SK-N-SH treated with all-trans-retinoic acid at 6 μM for 48 hours (cell line): ENCODE data around the gene GCNA.

Experiments
- CREB5 ChIP-seq: fragments of 250-450 bp; sonication (Bioruptor Pico); IDR thresholded peaks from 2 replicates; pipeline ENCODE4 v1.5.1; 2020; ENCODE audit warnings: low read depth, mild to moderate bottlenecking, moderate library complexity
- ESRRG ChIP-seq: fragments of 250-450 bp; sonication (Bioruptor Pico); IDR thresholded peaks from 2 replicates; pipeline ENCODE4 v1.6.1; 2021; ENCODE audit warnings: mild to moderate bottlenecking
- GLIS3 ChIP-seq: fragments of 250-450 bp; sonication (Bioruptor Pico); IDR thresholded peaks from 2 replicates; pipeline ENCODE4 v1.5.0; 2020; ENCODE audit warnings: mild to moderate bottlenecking, moderate library complexity
- ISL1 ChIP-seq: fragments of 250-450 bp; sonication (Bioruptor Pico); IDR thresholded peaks from 2 replicates; pipeline ENCODE4 v2.1.2; 2022; ENCODE audit warnings: mild to moderate bottlenecking, moderate library complexity
- ZC3H10 ChIP-seq: fragments of 250-450 bp; sonication (Bioruptor Pico); IDR thresholded peaks from 2 replicates; pipeline ENCODE4 v1.5.1; 2021; ENCODE audit warnings: mild to moderate bottlenecking, moderate library complexity
- ZFP30 ChIP-seq: fragments of 450-650 bp; formaldehyde crosslinking; IDR thresholded peaks from 2 replicates; pipeline ENCODE4 v1.5.0; 2022; ENCODE audit warnings: mild to moderate bottlenecking, moderate library complexity
- TF ChIP-seq, protein P1 (sequence below): fragments of 250-450 bp; sonication (Bioruptor Pico); IDR thresholded peaks from 2 replicates; pipeline ENCODE4 v1.8.0; 2021; ENCODE audit warnings: low read depth, mild to moderate bottlenecking, moderate library complexity, borderline replicate concordance
- TF ChIP-seq, protein P2 (sequence below): fragments of 250-450 bp; sonication (Bioruptor Pico); IDR thresholded peaks from 2 replicates; pipeline ENCODE4 v1.8.0; 2020; ENCODE audit warnings: mild to moderate bottlenecking, moderate library complexity, borderline replicate concordance

- TF ChIP-seq ZFP30 (no peak), ISL1 (CRISPR knock-in tag) (peak; percentile 44), CREB5 (CRISPR knock-in tag) (no peak), GLIS3 (CRISPR knock-in tag) (no peak), ZC3H10 (CRISPR knock-in tag) (no peak), ESRRG (no peak)
- TF ChIP-seq, protein P1, sequence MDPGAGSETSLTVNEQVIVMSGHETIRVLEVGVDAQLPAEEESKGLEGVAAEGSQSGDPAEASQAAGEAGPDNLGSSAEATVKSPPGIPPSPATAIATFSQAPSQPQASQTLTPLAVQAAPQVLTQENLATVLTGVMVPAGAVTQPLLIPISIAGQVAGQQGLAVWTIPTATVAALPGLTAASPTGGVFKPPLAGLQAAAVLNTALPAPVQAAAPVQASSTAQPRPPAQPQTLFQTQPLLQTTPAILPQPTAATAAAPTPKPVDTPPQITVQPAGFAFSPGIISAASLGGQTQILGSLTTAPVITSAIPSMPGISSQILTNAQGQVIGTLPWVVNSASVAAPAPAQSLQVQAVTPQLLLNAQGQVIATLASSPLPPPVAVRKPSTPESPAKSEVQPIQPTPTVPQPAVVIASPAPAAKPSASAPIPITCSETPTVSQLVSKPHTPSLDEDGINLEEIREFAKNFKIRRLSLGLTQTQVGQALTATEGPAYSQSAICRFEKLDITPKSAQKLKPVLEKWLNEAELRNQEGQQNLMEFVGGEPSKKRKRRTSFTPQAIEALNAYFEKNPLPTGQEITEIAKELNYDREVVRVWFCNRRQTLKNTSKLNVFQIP: no peak
- TF ChIP-seq, protein P2, sequence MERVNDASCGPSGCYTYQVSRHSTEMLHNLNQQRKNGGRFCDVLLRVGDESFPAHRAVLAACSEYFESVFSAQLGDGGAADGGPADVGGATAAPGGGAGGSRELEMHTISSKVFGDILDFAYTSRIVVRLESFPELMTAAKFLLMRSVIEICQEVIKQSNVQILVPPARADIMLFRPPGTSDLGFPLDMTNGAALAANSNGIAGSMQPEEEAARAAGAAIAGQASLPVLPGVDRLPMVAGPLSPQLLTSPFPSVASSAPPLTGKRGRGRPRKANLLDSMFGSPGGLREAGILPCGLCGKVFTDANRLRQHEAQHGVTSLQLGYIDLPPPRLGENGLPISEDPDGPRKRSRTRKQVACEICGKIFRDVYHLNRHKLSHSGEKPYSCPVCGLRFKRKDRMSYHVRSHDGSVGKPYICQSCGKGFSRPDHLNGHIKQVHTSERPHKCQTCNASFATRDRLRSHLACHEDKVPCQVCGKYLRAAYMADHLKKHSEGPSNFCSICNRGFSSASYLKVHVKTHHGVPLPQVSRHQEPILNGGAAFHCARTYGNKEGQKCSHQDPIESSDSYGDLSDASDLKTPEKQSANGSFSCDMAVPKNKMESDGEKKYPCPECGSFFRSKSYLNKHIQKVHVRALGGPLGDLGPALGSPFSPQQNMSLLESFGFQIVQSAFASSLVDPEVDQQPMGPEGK (CRISPR knock-in tag): no peak
These were observed 35.8 kb upstream of the GCNA start for GRCh38 chrX:71542411-71542810.
